D721Med (cell line): ENCODE results near the gene ADCY4.

ENCODE experiments used
- DNase-seq: peaks from one replicate; pipeline ENCODE4 v3.0.0; 2011; ENCODE audit warnings: low spot score; ENCODE audit not compliant: insufficient read length
- FAIRE-seq: peaks from 2 replicates; lab custom pipeline; 2011; peaks lifted over from hg19 to GRCh38; lab: Jason Lieb, UNC
- CTCF ChIP-seq: IDR thresholded peaks from 2 replicates; pipeline ENCODE4 v1.5.1; 2012; ENCODE audit warnings: mild to moderate bottlenecking, control low read depth; ENCODE audit not compliant: insufficient read depth; ENCODE audit errors: missing control alignments

The ADCY4 gene

GRCh38 chr14:24271134-24271833 lies 63.6 kb downstream of the ADCY4 start, which contains the start of gene RABGGTA:
Gene RABGGTA (minus strand): TSS chr14:24271597. CDS start chr14:24271115, 482 bp downstream.
- no peak for FAIRE-seq
- TF ChIP-seq CTCF, result peak; percentile 75
- DNase-seq, result peak; percentile 95

- no peak for TF ChIP-seq CTCF
- DNase-seq (no peak), FAIRE-seq (no peak)
Observed at GRCh38 chr14:24270537-24271133, 64.2 kb downstream of the ADCY4 start.

GRCh38 chr14:24269910-24270536 lies 64.8 kb downstream of the ADCY4 start:
- TF ChIP-seq CTCF, result no peak
- DNase-seq (no peak), FAIRE-seq (no peak)

- no peak for TF ChIP-seq CTCF
- DNase-seq (no peak), FAIRE-seq (no peak)
Observed at GRCh38 chr14:24269368-24269767, 65.5 kb downstream of the ADCY4 start.
